Esophagus muscularis mucosa (tissue), 3 donors: ENCODE data around the gene WASF2.

Experiments
- CTCF ChIP-seq, 3 experiments: fragments of 200-600 bp in 2 of 3; fragments of 450-650 bp in 1 of 3; sonication (generic) in 2 of 3; IDR thresholded peaks; one replicate each; pipeline ENCODE4 v1.5.1; 2017 to 2019; ENCODE audit warnings: antibody characterized with exemption in 3 of 3, mild to moderate bottlenecking in 2 of 3, moderate library complexity in 1 of 3
- POLR2A ChIP-seq: fragments of 450-650 bp; IDR thresholded peaks from one replicate; pipeline ENCODE4 v1.6.1; 2017; ENCODE audit warnings: antibody characterized with exemption, moderate library complexity, mild to moderate bottlenecking, low read depth
- POLR2AphosphoS5 ChIP-seq, 2 donors: sonication (generic); formaldehyde crosslinking; IDR thresholded peaks; one replicate each; pipeline ENCODE4 v1.6.1; 2017; ENCODE audit warnings: antibody characterized with exemption in 2 of 2

GRCh38 chr1:27518808-27519207, 28.8 kb upstream of the WASF2 start:
- TF ChIP-seq POLR2AphosphoS5 (IDR thresholded peaks at IDR 0.05), result no peak
- TF ChIP-seq CTCF (IDR thresholded peaks at IDR 0.05), result no peak
- no peak for TF ChIP-seq POLR2A
